SU-DHL-6 (cell line): ENCODE results near the gene VSTM2A.

Experiments used
- CTCF ChIP-seq: fragments of 200-600 bp; sonication (generic); IDR thresholded peaks from one replicate; pipeline ENCODE4 v1.5.1; 2017; ENCODE audit warnings: antibody characterized with exemption, mild to moderate bottlenecking, low read length, moderate library complexity; ENCODE audit not compliant: insufficient read depth, poor library complexity, severe bottlenecking
- EZH2phosphoT487 ChIP-seq: fragments of 200-600 bp; sonication (generic), shearing (Covaris generic); conservative IDR thresholded peaks from 2 replicates; pipeline ENCODE4 v1.6.1; 2018; ENCODE audit warnings: mild to moderate bottlenecking, antibody characterized with exemption, low read length, moderate library complexity, mixed read lengths

- TF ChIP-seq EZH2phosphoT487 (no peak), CTCF (no peak)
These were observed 13.9 kb downstream of the VSTM2A start for GRCh38 chr7:54556121-54556520.
